Measurements from ENCODE around the gene ADARB2. TPM values are rescaled to one million over a fixed set of nuclear protein-coding genes. Genes with fewer than 3 reads are reported as not detected.
"Not testable (repeated sequence)": the region's sequence is repeated elsewhere in the genome, so short reads cannot be mapped to it uniquely, and the experiment has no call there.

The ADARB2 gene
- total RNA-seq, 1 experiment from 2014 or later, result not detected

GRCh38 chr10:1362589-1363445 is 374.5 kb downstream of the ADARB2 start:
- DNase-seq (ENCODE audit: low read depth), result no peak
- in situ Hi-C loops (cut with HindIII; ENCODE audit: low pct_unique_long_range_greater_than_20kb, low sequenced_read_pairs), result no loop called here

GRCh38 chr10:1361411-1362105 is 375.8 kb downstream of the ADARB2 start:
- in situ Hi-C loops (cut with HindIII; ENCODE audit: low pct_unique_long_range_greater_than_20kb, low sequenced_read_pairs), result no loop called here
- no peak for DNase-seq (ENCODE audit: low read depth)

GRCh38 chr10:1360558-1361164 is 376.7 kb downstream of the ADARB2 start:
- in situ Hi-C loops (cut with HindIII; ENCODE audit: low pct_unique_long_range_greater_than_20kb, low sequenced_read_pairs), result no loop called here
- DNase-seq (ENCODE audit: low read depth), result no peak

GRCh38 chr10:1360011-1360557 is 377.2 kb downstream of the ADARB2 start:
- in situ Hi-C loops (cut with HindIII; ENCODE audit: low pct_unique_long_range_greater_than_20kb, low sequenced_read_pairs), result no loop called here
- no peak for DNase-seq (ENCODE audit: low read depth)

- in situ Hi-C loops (cut with HindIII; ENCODE audit: low pct_unique_long_range_greater_than_20kb, low sequenced_read_pairs), result no loop called here
- DNase-seq (ENCODE audit: low read depth), result no peak
Measured at GRCh38 chr10:1359626-1359955, 377.7 kb downstream of the ADARB2 start.

- in situ Hi-C loops (cut with HindIII; ENCODE audit: low pct_unique_long_range_greater_than_20kb, low sequenced_read_pairs), result no loop called here
- DNase-seq (ENCODE audit: low read depth), result no peak
Measured at GRCh38 chr10:1358860-1359625, 378.3 kb downstream of the ADARB2 start.

- in situ Hi-C loops (cut with HindIII; ENCODE audit: low pct_unique_long_range_greater_than_20kb, low sequenced_read_pairs), result no loop called here
Measured at GRCh38 chr10:1358147-1358546, 379.2 kb downstream of the ADARB2 start.

GRCh38 chr10:1356349-1356748 is 381.0 kb downstream of the ADARB2 start:
- in situ Hi-C loops (cut with HindIII; ENCODE audit: low pct_unique_long_range_greater_than_20kb, low sequenced_read_pairs), result no loop called here
- DNase-seq (ENCODE audit: low read depth), result no peak

More at GRCh38 chr10:1358147-1358546, 379.2 kb downstream of the ADARB2 start:
- DNase-seq (ENCODE audit: low read depth), result no peak

GRCh38 chr10:1354809-1355710 is 382.3 kb downstream of the ADARB2 start:
- no peak for DNase-seq (ENCODE audit: low read depth)
- in situ Hi-C loops (cut with HindIII; ENCODE audit: low pct_unique_long_range_greater_than_20kb, low sequenced_read_pairs), result no loop called here

GRCh38 chr10:1352296-1352695 is 385.0 kb downstream of the ADARB2 start:
- DNase-seq (ENCODE audit: low read depth); in situ Hi-C loops (cut with HindIII; ENCODE audit: low pct_unique_long_range_greater_than_20kb, low sequenced_read_pairs): not testable (repeated sequence)

- in situ Hi-C loops (cut with HindIII; ENCODE audit: low pct_unique_long_range_greater_than_20kb, low sequenced_read_pairs), result no loop called here
- DNase-seq (ENCODE audit: low read depth), result no peak
Measured at GRCh38 chr10:1348773-1349050, 388.6 kb downstream of the ADARB2 start.

GRCh38 chr10:1347962-1348772 is 389.2 kb downstream of the ADARB2 start:
- DNase-seq (ENCODE audit: low read depth), result no peak
- in situ Hi-C loops (cut with HindIII; ENCODE audit: low pct_unique_long_range_greater_than_20kb, low sequenced_read_pairs), result no loop called here

- no peak for DNase-seq (ENCODE audit: low read depth)
- in situ Hi-C loops (cut with HindIII; ENCODE audit: low pct_unique_long_range_greater_than_20kb, low sequenced_read_pairs), result no loop called here
Measured at GRCh38 chr10:1347525-1347924, 389.8 kb downstream of the ADARB2 start.

GRCh38 chr10:1346201-1346600 is 391.1 kb downstream of the ADARB2 start:
- DNase-seq (ENCODE audit: low read depth), result no peak
- in situ Hi-C loops (cut with HindIII; ENCODE audit: low pct_unique_long_range_greater_than_20kb, low sequenced_read_pairs), result no loop called here

GRCh38 chr10:1345368-1345767 is 392.0 kb downstream of the ADARB2 start:
- no peak for DNase-seq (ENCODE audit: low read depth)
- in situ Hi-C loops (cut with HindIII; ENCODE audit: low pct_unique_long_range_greater_than_20kb, low sequenced_read_pairs), result no loop called here

GRCh38 chr10:1344846-1345245 is 392.5 kb downstream of the ADARB2 start:
- in situ Hi-C loops (cut with HindIII; ENCODE audit: low pct_unique_long_range_greater_than_20kb, low sequenced_read_pairs), result no loop called here
- DNase-seq (ENCODE audit: low read depth), result no peak

- DNase-seq (ENCODE audit: low read depth), result no peak
- in situ Hi-C loops (cut with HindIII; ENCODE audit: low pct_unique_long_range_greater_than_20kb, low sequenced_read_pairs), result no loop called here
Measured at GRCh38 chr10:1344408-1344807, 392.9 kb downstream of the ADARB2 start.
